Activated naive CD8-positive, alpha-beta T cell treated with anti-CD3 and anti-CD28 coated beads, Interleukin-2, amount 50 U/mL, for 16 hours (primary cell): ENCODE measurements around the gene DRC7.
"Not testable (repeated sequence)": the region's sequence is repeated elsewhere in the genome, so short reads cannot be mapped to it uniquely, and the experiment has no call there.

ENCODE experiments used
- DNase-seq: peaks from one replicate; pipeline ENCODE4 v3.0.0-alpha.2; 2020; ENCODE audit warnings: low read depth, low spot score

Gene DRC7

GRCh38 chr16:57761957-57762356 is 67.4 kb downstream of the DRC7 start:
- no peak for DNase-seq

- no peak for DNase-seq
These were observed 67.9 kb downstream of the DRC7 start for GRCh38 chr16:57762365-57763040.

GRCh38 chr16:57763285-57764005 is 68.8 kb downstream of the DRC7 start:
- DNase-seq = no peak

GRCh38 chr16:57764006-57764340 is 69.4 kb downstream of the DRC7 start:
- DNase-seq = no peak

- no peak for DNase-seq
These were observed 69.9 kb downstream of the DRC7 start for GRCh38 chr16:57764341-57765159.

GRCh38 chr16:57765160-57765728 is 70.6 kb downstream of the DRC7 start:
- DNase-seq = no peak

- no peak for DNase-seq
These were observed 72.2 kb downstream of the DRC7 start for GRCh38 chr16:57766714-57767348.

GRCh38 chr16:57769541-57770145 is 75.0 kb downstream of the DRC7 start:
- no peak for DNase-seq

- no peak for DNase-seq
These were observed 75.8 kb downstream of the DRC7 start for GRCh38 chr16:57770361-57770760.

- DNase-seq = no peak
These were observed 76.7 kb downstream of the DRC7 start for GRCh38 chr16:57771141-57771785.

- DNase-seq = no peak
These were observed 78.4 kb downstream of the DRC7 start for GRCh38 chr16:57773019-57773418.

- DNase-seq = no peak
These were observed 79.2 kb downstream of the DRC7 start for GRCh38 chr16:57773655-57774295.

GRCh38 chr16:57774705-57775285 is 80.2 kb downstream of the DRC7 start:
- DNase-seq = no peak

GRCh38 chr16:57775661-57776469 is 81.3 kb downstream of the DRC7 start:
- DNase-seq = no peak

- DNase-seq = no peak
These were observed 84.1 kb downstream of the DRC7 start for GRCh38 chr16:57778658-57779057.

GRCh38 chr16:57779836-57780235 is 85.2 kb downstream of the DRC7 start:
- not testable (repeated sequence) for DNase-seq

- DNase-seq = no peak
These were observed 86.7 kb downstream of the DRC7 start for GRCh38 chr16:57781349-57781740.
